GM12892 (cell line): ENCODE results near the gene SIRT6.

Source experiments
- POLR2AphosphoS5 ChIP-seq: IDR thresholded peaks from 2 replicates; pipeline ENCODE4 v1.6.1; 2011; ENCODE audit warnings: low read depth, low read length, control low read depth
- TAF1 ChIP-seq: IDR thresholded peaks from 2 replicates; pipeline ENCODE4 v1.6.1; 2011; ENCODE audit warnings: low read depth, mild to moderate bottlenecking, control low read depth, low read length, borderline replicate concordance

GRCh38 chr19:4124638-4125037 lies 57.7 kb downstream of the SIRT6 start:
- TF ChIP-seq TAF1 = no peak
- no peak for TF ChIP-seq POLR2AphosphoS5
